HG03045 (cell line): ENCODE measurements around the gene EXOC3L2.

Experiments
- ATAC-seq: cut with Tn5 transposase; IDR thresholded peaks from one replicate; pipeline ENCODE4 v1.9.1; 2021; ENCODE audit warnings: mild to moderate bottlenecking, moderate library complexity; ENCODE audit not compliant: unreplicated experiment

Gene EXOC3L2

DNA sequence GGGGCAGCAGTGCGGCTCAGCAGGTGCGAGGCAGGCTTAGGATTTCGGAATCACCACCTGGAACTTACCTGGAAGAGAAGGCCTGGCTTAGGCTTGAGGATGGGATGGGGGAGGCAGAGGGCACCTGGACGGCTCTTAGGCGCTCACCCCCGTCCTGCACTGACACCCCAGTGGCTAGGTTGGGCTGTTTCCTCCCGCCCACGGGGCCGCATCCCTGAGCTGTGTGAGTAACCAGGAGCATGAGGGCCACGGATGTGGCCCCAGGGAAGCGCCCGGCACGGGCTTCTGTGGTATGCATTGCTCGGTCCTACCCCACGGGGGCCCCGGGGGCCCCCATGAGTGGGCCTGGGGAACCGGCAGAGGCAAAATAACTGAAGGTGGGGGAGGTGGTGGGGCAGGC, 82.1 kb downstream of the EXOC3L2 start:
- ATAC-seq, result no peak

DNA sequence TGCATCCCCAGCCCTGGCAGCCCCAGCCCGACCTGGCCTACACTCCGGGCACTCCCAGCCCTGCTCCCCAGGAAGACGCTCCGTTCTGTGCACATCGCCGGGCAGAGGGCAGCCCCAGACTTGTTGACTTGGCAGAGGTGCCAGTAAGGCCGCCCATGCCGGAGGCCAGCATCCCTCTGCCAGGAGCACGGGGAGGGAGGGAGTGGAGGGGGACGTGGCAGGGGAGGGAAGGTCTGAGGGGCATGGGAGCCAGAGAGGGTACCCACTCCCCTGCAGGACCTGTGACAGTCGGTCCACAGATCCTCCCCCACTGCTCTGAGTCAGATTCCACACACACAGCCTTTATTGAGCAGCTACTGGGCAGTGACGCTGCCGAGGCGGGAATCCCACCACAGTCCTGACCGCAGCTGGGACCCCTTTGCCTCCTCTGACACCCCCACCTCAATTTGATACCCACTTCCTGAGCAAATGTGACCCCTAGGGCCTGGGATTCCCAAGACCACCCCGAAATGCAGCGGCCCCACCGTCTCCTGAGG, 82.5 kb downstream of the EXOC3L2 start:
- no peak for ATAC-seq
